WERI-Rb-1 (cell line): ENCODE data around the gene ZBTB38.

Experiments
- DNase-seq: peaks from one replicate; pipeline ENCODE4 v3.0.0-alpha.2; 2020
- H3K27ac ChIP-seq: fragments of 250-450 bp; sonication (Bioruptor Pico); 2 replicates; pipeline ENCODE4 v1.5.1; 2020; ENCODE audit warnings: mild to moderate bottlenecking, moderate library complexity
- H3K27me3 ChIP-seq: fragments of 250-450 bp; sonication (Bioruptor Pico); 2 replicates; pipeline ENCODE4 v1.5.1; 2021; ENCODE audit warnings: mild to moderate bottlenecking, low read depth, moderate library complexity; ENCODE audit not compliant: insufficient read depth, severe bottlenecking
- H3K36me3 ChIP-seq: fragments of 250-450 bp; sonication (Bioruptor Pico); 2 replicates; pipeline ENCODE4 v1.5.1; 2020; ENCODE audit warnings: mild to moderate bottlenecking, moderate library complexity
- H3K4me3 ChIP-seq: 2 replicates; pipeline ENCODE4 v1.5.1; 2011; ENCODE audit warnings: low read depth, mild to moderate bottlenecking, control low read depth, low read length
- H3K9me3 ChIP-seq: fragments of 250-450 bp; sonication (Bioruptor Pico); 2 replicates; pipeline ENCODE4 v1.5.1; 2021; ENCODE audit warnings: mild to moderate bottlenecking, moderate library complexity; ENCODE audit not compliant: severe bottlenecking
- TF ChIP-seq, protein P1 (sequence below): IDR thresholded peaks from 2 replicates; pipeline ENCODE4 v1.5.1; 2011; ENCODE audit warnings: low read depth, mild to moderate bottlenecking, control low read depth, inconsistent platforms, low read length

Gene ZBTB38

DNA sequence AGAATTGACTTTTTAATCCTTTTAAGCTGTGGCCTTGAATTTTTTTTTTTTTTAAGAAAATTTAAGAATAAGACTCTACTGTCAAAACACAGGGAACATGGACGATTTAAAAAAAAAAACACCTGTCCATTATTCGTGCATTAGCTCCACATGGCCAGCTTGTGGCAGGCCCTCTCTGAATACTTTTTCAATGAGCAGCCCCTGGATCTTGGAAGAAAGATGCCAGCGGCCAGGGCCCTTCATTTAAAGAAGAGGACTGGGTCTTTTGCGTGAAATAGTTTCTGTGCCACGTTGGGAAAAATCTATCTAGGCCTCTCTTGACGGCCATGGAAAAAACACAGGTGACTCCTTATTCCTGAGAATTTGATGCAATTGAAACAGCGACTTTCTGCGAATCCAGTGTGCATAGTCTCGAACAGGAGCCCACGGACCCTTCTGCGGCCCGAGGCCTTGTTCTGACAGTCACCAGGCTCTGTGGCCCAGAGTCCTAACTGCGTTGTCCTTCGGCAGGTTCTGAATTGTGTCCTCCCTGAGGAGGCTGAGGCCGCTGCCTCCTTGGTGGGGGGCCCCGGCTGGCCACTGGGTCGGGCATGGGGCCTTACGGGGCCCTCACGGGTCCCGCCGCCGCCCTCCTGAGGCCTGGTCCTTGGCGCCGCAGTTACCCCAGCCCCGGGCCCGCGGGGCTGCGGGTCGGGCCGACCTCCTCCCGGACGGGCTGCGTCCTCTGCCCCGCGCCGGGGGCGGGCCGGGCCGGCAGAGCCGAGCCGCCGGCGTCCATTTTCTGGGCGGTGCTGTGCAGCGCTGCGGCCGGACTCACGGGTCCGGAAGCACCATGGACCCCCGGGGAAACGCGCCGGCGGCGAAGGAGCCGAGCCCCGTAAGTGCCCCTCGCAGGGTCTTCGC, 33.5 kb downstream of the ZBTB38 start:
- Histone ChIP-seq H3K36me3 (peaks cover 26% of the 10 kb centered on the region), H3K27ac (peak overlapping the region; percentile 88), H3K9me3 (peaks cover 5% of the 10 kb centered on the region), H3K27me3 (no peaks in the 10 kb centered on the region), H3K4me3 (peak overlapping the region; percentile 79)
- no peak for DNase-seq
- TF ChIP-seq, protein P1, sequence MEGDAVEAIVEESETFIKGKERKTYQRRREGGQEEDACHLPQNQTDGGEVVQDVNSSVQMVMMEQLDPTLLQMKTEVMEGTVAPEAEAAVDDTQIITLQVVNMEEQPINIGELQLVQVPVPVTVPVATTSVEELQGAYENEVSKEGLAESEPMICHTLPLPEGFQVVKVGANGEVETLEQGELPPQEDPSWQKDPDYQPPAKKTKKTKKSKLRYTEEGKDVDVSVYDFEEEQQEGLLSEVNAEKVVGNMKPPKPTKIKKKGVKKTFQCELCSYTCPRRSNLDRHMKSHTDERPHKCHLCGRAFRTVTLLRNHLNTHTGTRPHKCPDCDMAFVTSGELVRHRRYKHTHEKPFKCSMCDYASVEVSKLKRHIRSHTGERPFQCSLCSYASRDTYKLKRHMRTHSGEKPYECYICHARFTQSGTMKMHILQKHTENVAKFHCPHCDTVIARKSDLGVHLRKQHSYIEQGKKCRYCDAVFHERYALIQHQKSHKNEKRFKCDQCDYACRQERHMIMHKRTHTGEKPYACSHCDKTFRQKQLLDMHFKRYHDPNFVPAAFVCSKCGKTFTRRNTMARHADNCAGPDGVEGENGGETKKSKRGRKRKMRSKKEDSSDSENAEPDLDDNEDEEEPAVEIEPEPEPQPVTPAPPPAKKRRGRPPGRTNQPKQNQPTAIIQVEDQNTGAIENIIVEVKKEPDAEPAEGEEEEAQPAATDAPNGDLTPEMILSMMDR = no peak

GRCh38 chr3:141402476-141403171, 34.3 kb downstream of the ZBTB38 start:
- Histone ChIP-seq H3K36me3 (peaks cover 29% of the 10 kb centered on the region), H3K4me3 (peak overlapping the region; percentile 79), H3K27me3 (no peaks in the 10 kb centered on the region), H3K27ac (peak overlapping the region; percentile 88), H3K9me3 (no peaks in the 10 kb centered on the region)
- DNase-seq = peak; percentile 56
- TF ChIP-seq, protein P1 = no peak

GRCh38 chr3:141403576-141403975, 35.3 kb downstream of the ZBTB38 start:
- Histone ChIP-seq H3K9me3 (no peaks in the 10 kb centered on the region), H3K4me3 (no peak overlapping the region), H3K36me3 (peaks cover 31% of the 10 kb centered on the region), H3K27me3 (no peaks in the 10 kb centered on the region), H3K27ac (no peak overlapping the region)
- DNase-seq = no peak
- TF ChIP-seq, protein P1 = no peak

GRCh38 chr3:141405025-141405424, 36.7 kb downstream of the ZBTB38 start:
- Histone ChIP-seq H3K36me3 (peaks cover 34% of the 10 kb centered on the region), H3K27ac (no peak overlapping the region), H3K27me3 (no peaks in the 10 kb centered on the region), H3K9me3 (no peaks in the 10 kb centered on the region), H3K4me3 (no peak overlapping the region)
- no peak for DNase-seq
- TF ChIP-seq, protein P1 = no peak

- H3K27me3 ChIP-seq = no peaks in the 10 kb centered on the region
- DNase-seq = no peak
- no peak overlapping the region for H3K4me3 ChIP-seq
- no peak overlapping the region for H3K27ac ChIP-seq
- H3K9me3 ChIP-seq = no peaks in the 10 kb centered on the region
- peaks cover 34% of the 10 kb centered on the region for H3K36me3 ChIP-seq
- TF ChIP-seq, protein P1 = no peak
Observed at GRCh38 chr3:141405591-141405990, 37.3 kb downstream of the ZBTB38 start.
